ENCODE results near the gene SCGB2B2. TPM values are rescaled to one million over a fixed set of nuclear protein-coding genes. Genes with fewer than 3 reads are reported as not detected.
A peak's percentile ranks its signal among the peaks of the same experiment; 100 is the strongest.

The SCGB2B2 gene
- total and polyA plus RNA-seq, 2 experiments from 2014 or later, result not detected

- H3K4me1 ChIP-seq (ENCODE audit: insufficient read depth), result no peaks in the 10 kb centered on the region
- H4K20me1 ChIP-seq (ENCODE audit: insufficient read depth), result no peaks in the 10 kb centered on the region
- no peaks in the 10 kb centered on the region for H3K79me2 ChIP-seq (ENCODE audit: insufficient read depth)
- H3K9ac ChIP-seq, result no peak overlapping the region
- TF ChIP-seq EZH2 (IDR thresholded peaks at IDR 0.05; ENCODE audit: insufficient read depth, poor library complexity, severe bottlenecking) (no peak), EZH2phosphoT487 (IDR thresholded peaks at IDR 0.05; ENCODE audit: insufficient read depth, low read depth) (no peak)
- no peak overlapping the region for H2AFZ ChIP-seq
- no peaks in the 10 kb centered on the region for H3K9me2 ChIP-seq (ENCODE audit: insufficient read depth)
- 61 to 64% methylated on average over 6 of the region's 6 CpGs for WGBS, 2 experiments (ENCODE audit: low coverage in 1 of 2, low lambda C conversion rate in 2 of 2, missing lambda C conversion rate in 2 of 2)
- H3K27ac ChIP-seq, result no peak overlapping the region
- H3K4me3 ChIP-seq, result no peak overlapping the region
- no peaks in the 10 kb centered on the region for H3K9me3 ChIP-seq (ENCODE audit: low read depth)
- no peaks in the 10 kb centered on the region for H3K27me3 ChIP-seq (replicated peaks; ENCODE audit: insufficient read depth)
- no peaks in the 10 kb centered on the region for H3K36me3 ChIP-seq (ENCODE audit: low read depth)
- no peak overlapping the region for H3K4me2 ChIP-seq (ENCODE audit: unreplicated experiment)
- in situ Hi-C loops (cut with MboI), result no loop called here
- no peak for DNase-seq
- H3F3A ChIP-seq (ENCODE audit: insufficient read depth), result no peaks in the 10 kb centered on the region
Observed at GRCh38 chr19:34664870-34665269, 12.1 kb downstream of the SCGB2B2 start.

GRCh38 chr19:34664168-34664567 lies 12.8 kb downstream of the SCGB2B2 start:
- no peaks in the 10 kb centered on the region for H3F3A ChIP-seq (ENCODE audit: insufficient read depth)
- H3K4me3 ChIP-seq, result no peak overlapping the region
- in situ Hi-C loops (cut with MboI), result no loop called here
- H3K9ac ChIP-seq, result no peak overlapping the region
- H3K4me1 ChIP-seq (ENCODE audit: insufficient read depth), result no peaks in the 10 kb centered on the region
- DNase-seq, result no peak
- H3K27me3 ChIP-seq (replicated peaks; ENCODE audit: insufficient read depth), result no peaks in the 10 kb centered on the region
- no peak for TF ChIP-seq EZH2phosphoT487 (IDR thresholded peaks at IDR 0.05; ENCODE audit: insufficient read depth, low read depth)
- TF ChIP-seq EZH2 (IDR thresholded peaks at IDR 0.05; ENCODE audit: insufficient read depth, poor library complexity, severe bottlenecking), result no peak
- H3K36me3 ChIP-seq (ENCODE audit: low read depth), result no peaks in the 10 kb centered on the region
- no peaks in the 10 kb centered on the region for H3K79me2 ChIP-seq (ENCODE audit: insufficient read depth)
- H3K9me3 ChIP-seq (ENCODE audit: low read depth), result no peaks in the 10 kb centered on the region
- H3K9me2 ChIP-seq (ENCODE audit: insufficient read depth), result no peaks in the 10 kb centered on the region
- no peak overlapping the region for H3K27ac ChIP-seq
- H4K20me1 ChIP-seq (ENCODE audit: insufficient read depth), result no peaks in the 10 kb centered on the region
- 58 to 59% methylated on average over 3 of the region's 3 CpGs for whole genome bisulfite sequencing, 2 experiments (ENCODE audit: low coverage in 1 of 2, low lambda C conversion rate in 2 of 2, missing lambda C conversion rate in 2 of 2)
- no peak overlapping the region for H2AFZ ChIP-seq
- no peak overlapping the region for H3K4me2 ChIP-seq (ENCODE audit: unreplicated experiment)

GRCh38 chr19:34662919-34663318 lies 14.0 kb downstream of the SCGB2B2 start:
- no peaks in the 10 kb centered on the region for H3K4me1 ChIP-seq (ENCODE audit: insufficient read depth)
- H3K9me3 ChIP-seq (ENCODE audit: low read depth), result no peaks in the 10 kb centered on the region
- no peaks in the 10 kb centered on the region; the same call in 1 of the 2 replicates for H4K20me1 ChIP-seq (ENCODE audit: insufficient read depth)
- DNase-seq, result peak; percentile 53
- TF ChIP-seq EZH2phosphoT487 (IDR thresholded peaks at IDR 0.05; ENCODE audit: insufficient read depth, low read depth) (no peak), EZH2 (IDR thresholded peaks at IDR 0.05; ENCODE audit: insufficient read depth, poor library complexity, severe bottlenecking) (no peak)
- H3K27ac ChIP-seq, result no peak overlapping the region
- no peak overlapping the region for H3K9ac ChIP-seq
- H3F3A ChIP-seq (ENCODE audit: insufficient read depth), result no peaks in the 10 kb centered on the region
- H3K36me3 ChIP-seq (ENCODE audit: low read depth), result no peaks in the 10 kb centered on the region
- H3K4me2 ChIP-seq (ENCODE audit: unreplicated experiment), result no peak overlapping the region
- no peaks in the 10 kb centered on the region for H3K79me2 ChIP-seq (ENCODE audit: insufficient read depth)
- H3K4me3 ChIP-seq, result no peak overlapping the region
- H3K27me3 ChIP-seq (replicated peaks; ENCODE audit: insufficient read depth), result no peaks in the 10 kb centered on the region
- H2AFZ ChIP-seq, result no peak overlapping the region
- no peaks in the 10 kb centered on the region for H3K9me2 ChIP-seq (ENCODE audit: insufficient read depth)
- in situ Hi-C loops (cut with MboI), result no loop called here
- WGBS, 2 experiments (ENCODE audit: low coverage in 1 of 2, low lambda C conversion rate in 2 of 2, missing lambda C conversion rate in 2 of 2), result 28 to 30% methylated on average over 5 of the region's 5 CpGs

- Histone ChIP-seq H3K9me2 (ENCODE audit: insufficient read depth) (no peaks in the 10 kb centered on the region), H3K4me2 (ENCODE audit: unreplicated experiment) (no peak overlapping the region), H3K4me3 (no peak overlapping the region), H2AFZ (no peak overlapping the region), H3K27ac (no peak overlapping the region), H3K9ac (no peak overlapping the region), H3K79me2 (ENCODE audit: insufficient read depth) (no peaks in the 10 kb centered on the region), H3K9me3 (ENCODE audit: low read depth) (no peaks in the 10 kb centered on the region), H3K27me3 (replicated peaks; ENCODE audit: insufficient read depth) (no peaks in the 10 kb centered on the region), H3K4me1 (ENCODE audit: insufficient read depth) (no peaks in the 10 kb centered on the region), H4K20me1 (ENCODE audit: insufficient read depth) (no peaks in the 10 kb centered on the region; the same call in 1 of the 2 replicates), H3K36me3 (ENCODE audit: low read depth) (no peaks in the 10 kb centered on the region), H3F3A (ENCODE audit: insufficient read depth) (no peaks in the 10 kb centered on the region)
- DNase-seq, result no peak
- in situ Hi-C loops (cut with MboI), result no loop called here
- TF ChIP-seq EZH2phosphoT487 (IDR thresholded peaks at IDR 0.05; ENCODE audit: insufficient read depth, low read depth), result no peak
- TF ChIP-seq EZH2 (IDR thresholded peaks at IDR 0.05; ENCODE audit: insufficient read depth, poor library complexity, severe bottlenecking), result no peak
- WGBS, 2 experiments (ENCODE audit: low coverage in 1 of 2, low lambda C conversion rate in 2 of 2, missing lambda C conversion rate in 2 of 2), result 4 to 11% methylated on average over 3 of the region's 3 CpGs
Observed at GRCh38 chr19:34661357-34661756, 15.6 kb downstream of the SCGB2B2 start.

GRCh38 chr19:34655651-34656050 lies 21.3 kb downstream of the SCGB2B2 start:
- Histone ChIP-seq H3K9me3 (ENCODE audit: low read depth) (no peaks in the 10 kb centered on the region), H3K4me3 (no peak overlapping the region), H3K36me3 (ENCODE audit: low read depth) (no peaks in the 10 kb centered on the region), H3K27ac (no peak overlapping the region), H2AFZ (no peak overlapping the region), H3K4me1 (ENCODE audit: insufficient read depth) (no peaks in the 10 kb centered on the region), H3K27me3 (replicated peaks; ENCODE audit: insufficient read depth) (no peaks in the 10 kb centered on the region), H3F3A (ENCODE audit: insufficient read depth) (no peaks in the 10 kb centered on the region), H3K4me2 (ENCODE audit: unreplicated experiment) (no peak overlapping the region), H3K9me2 (ENCODE audit: insufficient read depth) (no peaks in the 10 kb centered on the region), H3K79me2 (ENCODE audit: insufficient read depth) (no peaks in the 10 kb centered on the region), H4K20me1 (ENCODE audit: insufficient read depth) (no peaks in the 10 kb centered on the region; the same call in 1 of the 2 replicates), H3K9ac (no peak overlapping the region)
- in situ Hi-C loops (cut with MboI), result no loop called here
- WGBS, 2 experiments (ENCODE audit: low coverage in 1 of 2, low lambda C conversion rate in 2 of 2, missing lambda C conversion rate in 2 of 2), result 7 to 20% methylated on average over 2 of the region's 2 CpGs
- DNase-seq, result no peak
- no peak for TF ChIP-seq EZH2phosphoT487 (IDR thresholded peaks at IDR 0.05; ENCODE audit: insufficient read depth, low read depth)
- no peak for TF ChIP-seq EZH2 (IDR thresholded peaks at IDR 0.05; ENCODE audit: insufficient read depth, poor library complexity, severe bottlenecking)
